LNCaP clone FGC (cell line): ENCODE measurements around the gene SF3B2.
"Not testable (repeated sequence)": the region's sequence is repeated elsewhere in the genome, so short reads cannot be mapped to it uniquely, and the experiment has no call there.

Source experiments
- DNase-seq: peaks from one replicate; pipeline ENCODE4 v3.0.0-alpha.2; 2011; ENCODE audit warnings: low read depth
- H3K4me3 ChIP-seq: 2 replicates; pipeline ENCODE4 v1.5.1; 2011; ENCODE audit warnings: mild to moderate bottlenecking, low read depth, low read length, control low read depth
- TF ChIP-seq, protein P1 (sequence below): IDR thresholded peaks from 2 replicates; pipeline ENCODE4 v1.5.1; 2012; ENCODE audit warnings: mild to moderate bottlenecking; ENCODE audit not compliant: control insufficient read depth, insufficient read depth; ENCODE audit errors: extremely low read depth

Gene SF3B2

DNA sequence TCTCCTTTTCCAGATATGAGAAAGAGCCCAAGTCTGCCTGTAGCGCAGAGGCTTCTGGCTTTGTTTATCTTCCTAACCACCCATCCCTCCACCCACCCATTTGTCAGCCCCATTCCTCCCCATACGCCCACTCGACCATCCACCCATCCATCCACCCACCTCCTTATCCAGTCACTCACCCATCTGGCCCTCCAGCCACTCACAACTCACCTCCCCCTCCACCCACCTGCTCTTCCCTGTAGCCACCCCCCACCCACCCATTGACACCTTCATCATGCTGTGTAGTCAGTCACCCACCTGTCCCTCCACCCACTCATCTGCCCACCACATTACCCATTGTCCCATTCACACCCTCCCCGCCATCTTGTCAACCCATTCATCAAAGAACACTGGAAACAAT lies 34.8 kb upstream of the SF3B2 start:
- TF ChIP-seq, protein P1, sequence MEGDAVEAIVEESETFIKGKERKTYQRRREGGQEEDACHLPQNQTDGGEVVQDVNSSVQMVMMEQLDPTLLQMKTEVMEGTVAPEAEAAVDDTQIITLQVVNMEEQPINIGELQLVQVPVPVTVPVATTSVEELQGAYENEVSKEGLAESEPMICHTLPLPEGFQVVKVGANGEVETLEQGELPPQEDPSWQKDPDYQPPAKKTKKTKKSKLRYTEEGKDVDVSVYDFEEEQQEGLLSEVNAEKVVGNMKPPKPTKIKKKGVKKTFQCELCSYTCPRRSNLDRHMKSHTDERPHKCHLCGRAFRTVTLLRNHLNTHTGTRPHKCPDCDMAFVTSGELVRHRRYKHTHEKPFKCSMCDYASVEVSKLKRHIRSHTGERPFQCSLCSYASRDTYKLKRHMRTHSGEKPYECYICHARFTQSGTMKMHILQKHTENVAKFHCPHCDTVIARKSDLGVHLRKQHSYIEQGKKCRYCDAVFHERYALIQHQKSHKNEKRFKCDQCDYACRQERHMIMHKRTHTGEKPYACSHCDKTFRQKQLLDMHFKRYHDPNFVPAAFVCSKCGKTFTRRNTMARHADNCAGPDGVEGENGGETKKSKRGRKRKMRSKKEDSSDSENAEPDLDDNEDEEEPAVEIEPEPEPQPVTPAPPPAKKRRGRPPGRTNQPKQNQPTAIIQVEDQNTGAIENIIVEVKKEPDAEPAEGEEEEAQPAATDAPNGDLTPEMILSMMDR, result no peak
- DNase-seq, result no peak
- H3K4me3 ChIP-seq, result no peak overlapping the region

- TF ChIP-seq, protein P1, result no peak
- H3K4me3 ChIP-seq, result no peak overlapping the region
- no peak for DNase-seq
Measured at GRCh38 chr11:66020212-66020611, 32.0 kb upstream of the SF3B2 start.

DNA sequence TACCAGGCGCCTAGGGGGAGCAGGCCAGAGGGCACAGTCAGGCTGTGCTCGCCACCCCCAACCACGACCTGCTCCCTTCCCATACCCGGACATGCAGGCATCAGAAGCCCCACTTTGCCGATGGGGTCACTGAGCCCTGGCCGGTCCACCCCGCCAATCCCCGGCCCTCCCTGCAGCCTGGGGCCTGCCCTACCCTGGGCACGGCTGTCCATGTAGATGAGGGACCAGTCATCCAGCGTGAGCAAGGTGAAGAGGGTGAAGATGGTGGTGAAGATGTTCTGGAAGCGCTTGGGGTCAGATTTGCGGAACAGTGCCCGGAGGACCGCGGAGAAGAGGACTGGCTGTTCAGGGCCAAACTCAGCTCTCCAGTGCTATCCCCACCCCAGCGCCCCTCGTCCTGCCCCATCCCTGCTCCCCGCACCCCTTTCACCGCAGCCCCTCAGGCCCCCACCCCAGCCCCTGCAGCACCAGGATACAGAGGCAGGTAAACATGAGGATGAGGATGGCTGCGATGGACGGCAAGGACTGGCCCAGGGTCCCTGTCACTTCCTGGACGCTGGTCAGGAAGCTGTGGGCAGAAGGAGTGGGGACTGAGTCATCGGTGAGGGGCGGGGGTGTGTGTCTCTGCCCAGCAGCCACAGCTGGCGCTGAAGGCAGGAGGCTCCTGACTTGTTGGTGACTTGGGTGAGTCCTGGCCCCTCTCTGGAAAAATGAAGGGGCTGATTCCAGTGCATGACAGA lies 31.4 kb upstream of the SF3B2 start:
- DNase-seq, result no peak
- no peak overlapping the region for H3K4me3 ChIP-seq
- TF ChIP-seq, protein P1, result no peak

DNA sequence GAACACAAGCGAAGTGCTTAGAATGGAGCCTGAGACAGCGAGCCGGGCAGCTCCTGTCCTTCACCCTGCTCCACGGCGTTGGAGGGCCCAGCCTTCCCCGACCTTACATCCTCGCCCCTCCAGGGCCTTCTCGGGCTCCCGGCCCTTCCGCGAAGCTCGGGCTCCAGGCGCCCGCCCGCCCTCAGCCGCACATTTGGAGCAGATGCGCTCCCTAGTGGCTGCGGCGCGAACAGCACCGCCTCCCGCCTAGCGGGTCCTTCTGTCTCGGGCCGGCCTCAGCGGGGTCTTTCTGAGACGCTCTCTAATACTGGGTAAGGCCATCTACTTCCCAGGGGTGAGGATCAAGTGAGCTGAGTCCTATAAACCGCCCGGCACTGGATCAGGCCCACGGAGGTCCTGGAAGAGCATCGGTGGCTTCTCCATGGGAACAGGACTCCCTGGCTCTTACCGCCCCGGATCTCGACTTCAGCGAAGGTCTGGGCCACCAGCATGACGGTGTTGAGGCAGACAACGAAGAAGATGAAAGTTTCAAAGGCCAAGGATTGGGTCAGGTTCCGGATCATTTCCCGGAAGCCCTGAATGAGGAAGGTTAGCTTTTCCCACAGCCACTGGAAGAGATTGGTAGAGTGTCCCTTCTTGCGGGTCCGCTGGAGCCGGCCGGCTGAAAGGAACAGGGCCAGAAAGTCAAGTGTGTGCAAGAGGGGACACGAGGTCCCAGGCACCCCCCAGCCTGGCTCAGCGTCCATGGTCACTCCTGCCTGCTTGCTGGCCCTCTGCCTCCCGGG lies 29.6 kb upstream of the SF3B2 start:
- DNase-seq, result no peak
- TF ChIP-seq, protein P1, result peak; percentile 89
- no peak overlapping the region for H3K4me3 ChIP-seq

DNA sequence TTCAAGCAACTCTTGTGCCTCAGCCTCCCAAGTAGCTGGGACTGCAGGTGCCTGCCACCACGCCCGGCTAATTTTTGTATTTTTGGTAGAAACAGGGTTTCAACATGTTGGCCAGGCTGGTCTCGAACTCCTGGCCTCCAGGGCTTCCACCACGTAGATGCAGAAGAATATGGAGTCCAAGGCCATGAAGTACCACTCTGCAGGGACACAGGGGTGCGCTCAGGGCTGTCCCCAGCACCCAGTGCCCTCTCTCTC lies 29.1 kb upstream of the SF3B2 start:
- DNase-seq, H3K4me3 ChIP-seq: not testable (repeated sequence)

DNA sequence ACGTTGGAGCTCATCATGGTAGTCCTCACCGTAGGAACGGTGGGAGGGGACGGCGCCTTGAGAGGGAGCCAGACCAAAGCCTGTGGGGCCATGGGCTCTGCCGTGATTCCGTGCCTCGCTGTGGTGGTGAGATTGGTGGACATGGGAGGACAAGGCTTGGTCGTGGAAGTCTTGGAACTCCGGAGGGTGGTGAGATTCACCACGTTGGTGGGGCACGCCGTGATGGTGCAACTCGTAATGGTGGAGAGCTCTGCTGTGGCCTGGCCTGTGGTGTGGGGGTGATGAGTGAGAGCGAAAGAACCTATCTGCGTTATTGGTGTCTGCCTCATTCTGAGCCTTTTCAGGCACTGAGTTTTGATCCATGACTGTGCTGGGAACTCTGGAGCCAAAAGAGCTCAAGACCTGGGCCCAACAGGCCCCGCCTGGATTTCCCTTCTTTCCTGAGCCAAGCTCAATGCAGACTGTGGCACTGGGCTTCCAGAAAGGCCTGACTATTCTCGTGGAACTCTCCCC lies 26.1 kb upstream of the SF3B2 start, which contains the start of gene CATSPER1:
Gene CATSPER1 (minus strand): TSS at position 463 of the 513 bp plus-strand sequence. CDS start 100 bp downstream, at position 363.
- TF ChIP-seq, protein P1, result no peak
- H3K4me3 ChIP-seq, result no peak within 1 kb of the TSS
- no peak for DNase-seq

DNA sequence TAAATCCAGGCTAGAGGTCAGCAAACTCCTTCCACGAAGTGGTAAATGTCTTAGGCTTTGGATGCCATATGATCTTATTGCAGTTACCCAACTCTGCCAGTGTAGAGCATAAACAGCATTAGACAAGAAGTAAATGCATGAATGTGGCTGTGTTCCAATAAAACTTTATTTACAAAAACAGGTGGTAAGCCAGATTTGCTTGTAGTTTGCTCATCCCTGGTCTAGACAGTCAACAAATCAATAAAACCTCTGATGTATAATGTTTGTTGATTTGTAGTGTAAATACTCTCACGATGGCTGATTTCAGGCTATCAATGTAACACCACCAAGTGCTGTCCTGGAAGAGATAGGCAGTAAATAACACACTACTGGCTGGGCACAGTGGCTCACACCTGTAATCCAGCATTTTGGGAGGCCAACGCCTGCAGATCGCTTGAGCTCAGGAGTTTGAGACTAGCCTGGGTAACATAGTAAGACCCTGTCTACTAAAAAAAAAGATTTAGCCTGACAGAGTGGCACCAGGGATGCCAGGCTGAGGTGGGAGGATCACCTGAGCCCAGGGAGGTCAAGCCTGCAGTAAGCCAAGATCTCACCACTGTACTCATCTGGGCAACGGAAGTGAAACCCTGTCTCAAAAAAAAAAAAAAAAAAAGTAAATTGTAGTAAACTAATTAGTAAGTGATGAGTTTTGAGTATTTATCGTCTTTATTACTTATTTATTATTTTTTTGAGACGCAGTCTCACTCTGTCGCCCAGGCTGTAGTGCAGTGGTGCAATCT lies 19.0 kb upstream of the SF3B2 start:
- TF ChIP-seq, protein P1, result no peak
- H3K4me3 ChIP-seq, result no peak overlapping the region
- peak; percentile 63 for DNase-seq
